ENCODE results near the gene PIK3CA.

The PIK3CA gene

GRCh38 chr3:179148616-179149405 lies 654 bp downstream of the PIK3CA start:
- TF ChIP-seq SIN3A (IDR thresholded peaks at IDR 0.05; ENCODE audit: borderline replicate concordance, insufficient read depth, low read length) (no peak), POLR2AphosphoS5 (IDR thresholded peaks at IDR 0.05; ENCODE audit: low read depth, low read length) (no peak), TAF1 (IDR thresholded peaks at IDR 0.05; ENCODE audit: borderline replicate concordance, insufficient read depth, low read length) (no peak; the same call in 1 of the 2 replicates), REST (IDR thresholded peaks at IDR 0.05; ENCODE audit: insufficient read depth in 1 of 2, low read depth in 2 of 2, low read length in 2 of 2) (no peak), FOXP2 (optimal IDR thresholded peaks at IDR 0.05; ENCODE audit: borderline replicate concordance, extremely low read depth, extremely low read length, insufficient read depth) (no peak)

GRCh38 chr3:179149406-179149867 lies 1.3 kb downstream of the PIK3CA start:
- no peak for TF ChIP-seq REST (IDR thresholded peaks at IDR 0.05; ENCODE audit: insufficient read depth in 1 of 2, low read depth in 2 of 2, low read length in 2 of 2)
- no peak for TF ChIP-seq SIN3A (IDR thresholded peaks at IDR 0.05; ENCODE audit: borderline replicate concordance, insufficient read depth, low read length)
- TF ChIP-seq POLR2AphosphoS5 (IDR thresholded peaks at IDR 0.05; ENCODE audit: low read depth, low read length) = no peak
- no peak for TF ChIP-seq TAF1 (IDR thresholded peaks at IDR 0.05; ENCODE audit: borderline replicate concordance, insufficient read depth, low read length)
- no peak for TF ChIP-seq FOXP2 (optimal IDR thresholded peaks at IDR 0.05; ENCODE audit: borderline replicate concordance, extremely low read depth, extremely low read length, insufficient read depth)

DNA sequence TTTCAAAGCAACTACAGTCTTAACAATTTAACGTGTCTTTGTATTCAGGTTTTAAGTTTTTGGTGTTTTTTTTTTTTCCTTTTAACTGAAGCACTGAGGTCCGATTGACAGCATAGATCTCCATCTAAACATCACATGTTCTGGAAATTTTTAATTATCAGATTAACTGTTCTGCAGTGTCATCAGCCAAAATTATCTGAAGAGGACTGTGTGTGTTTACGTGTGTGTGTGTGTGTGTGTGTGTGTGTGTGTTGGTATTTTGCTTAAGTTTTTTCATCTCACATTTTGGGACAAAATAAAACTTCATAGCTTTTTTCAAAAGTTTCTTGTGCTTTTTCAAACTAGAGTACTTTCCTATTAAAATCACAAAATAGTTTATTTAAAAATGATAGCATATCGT lies 1.8 kb downstream of the PIK3CA start:
- TF ChIP-seq REST (IDR thresholded peaks at IDR 0.05; ENCODE audit: insufficient read depth in 1 of 2, low read depth in 2 of 2, low read length in 2 of 2) (no peak), TAF1 (IDR thresholded peaks at IDR 0.05; ENCODE audit: borderline replicate concordance, insufficient read depth, low read length) (no peak), FOXP2 (optimal IDR thresholded peaks at IDR 0.05; ENCODE audit: borderline replicate concordance, extremely low read depth, extremely low read length, insufficient read depth) (no peak), POLR2AphosphoS5 (IDR thresholded peaks at IDR 0.05; ENCODE audit: low read depth, low read length) (no peak), SIN3A (IDR thresholded peaks at IDR 0.05; ENCODE audit: borderline replicate concordance, insufficient read depth, low read length) (no peak)

DNA sequence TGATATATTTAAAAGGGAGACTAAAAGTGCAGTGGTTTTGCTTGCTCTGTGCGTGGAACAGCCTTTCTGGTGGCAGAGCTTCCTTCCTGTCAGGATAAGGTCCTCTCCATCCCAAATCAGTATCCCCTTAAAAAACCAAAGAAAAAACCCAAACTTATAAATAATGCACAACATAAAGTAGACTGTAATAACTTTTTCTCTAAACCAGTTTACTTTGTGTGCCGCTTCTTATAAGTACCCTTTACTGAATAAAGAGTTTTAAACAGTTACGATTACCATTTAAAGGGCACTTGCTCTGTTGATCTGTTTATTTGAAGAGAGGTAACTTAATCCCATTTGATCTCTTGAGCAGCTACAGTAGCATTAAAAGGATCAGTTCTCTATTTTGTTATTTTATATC lies 2.5 kb downstream of the PIK3CA start:
- TF ChIP-seq FOXP2 (optimal IDR thresholded peaks at IDR 0.05; ENCODE audit: borderline replicate concordance, extremely low read depth, extremely low read length, insufficient read depth) (no peak), SIN3A (IDR thresholded peaks at IDR 0.05; ENCODE audit: borderline replicate concordance, insufficient read depth, low read length) (no peak), POLR2AphosphoS5 (IDR thresholded peaks at IDR 0.05; ENCODE audit: low read depth, low read length) (no peak), TAF1 (IDR thresholded peaks at IDR 0.05; ENCODE audit: borderline replicate concordance, insufficient read depth, low read length) (no peak), REST (IDR thresholded peaks at IDR 0.05; ENCODE audit: insufficient read depth in 1 of 2, low read depth in 2 of 2, low read length in 2 of 2) (no peak)
